ENCODE data around the gene CRK.
"Not testable (repeated sequence)": the region's sequence is repeated elsewhere in the genome, so short reads cannot be mapped to it uniquely, and the experiment has no call there.

Gene CRK

DNA sequence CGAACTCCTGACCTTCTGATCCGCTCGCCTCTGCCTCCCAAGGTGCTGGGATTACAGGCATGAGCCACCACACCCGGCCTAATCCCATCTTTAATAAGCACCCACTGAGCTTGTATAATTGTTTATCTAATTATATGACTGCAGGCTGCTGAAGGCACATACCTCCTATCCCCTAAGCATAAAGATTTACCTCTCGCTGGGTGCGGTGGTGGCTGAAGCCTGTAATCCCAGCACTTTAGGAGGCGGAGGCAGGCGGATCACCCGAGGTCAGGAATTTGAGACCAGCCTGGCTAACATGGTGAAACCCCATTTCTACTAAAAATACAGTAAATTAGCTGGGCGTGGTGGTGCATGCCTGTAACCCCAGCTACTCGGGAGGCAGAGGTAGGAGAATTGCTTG is 35.9 kb downstream of the CRK start:
- DNase-seq, result no peak

DNA sequence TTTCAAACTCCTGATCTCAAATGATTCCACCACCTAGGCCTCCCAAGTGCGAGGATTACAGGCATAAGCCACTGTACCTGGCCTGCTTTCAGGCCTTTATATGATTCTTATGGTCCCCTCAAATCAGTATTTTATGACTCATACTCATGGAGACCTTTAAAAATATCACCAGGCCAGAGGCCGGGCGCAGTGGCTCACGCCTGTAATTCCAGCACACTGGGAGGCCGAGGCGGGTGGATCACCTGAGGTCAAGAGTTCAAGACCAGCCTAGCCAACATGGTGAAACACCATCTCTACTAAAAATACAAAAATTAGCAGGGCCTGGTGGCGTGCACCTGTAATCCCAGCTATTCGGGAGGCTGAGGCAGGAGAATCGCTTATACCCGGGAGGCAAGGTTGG is 37.6 kb downstream of the CRK start:
- DNase-seq, result not testable (repeated sequence)

DNA sequence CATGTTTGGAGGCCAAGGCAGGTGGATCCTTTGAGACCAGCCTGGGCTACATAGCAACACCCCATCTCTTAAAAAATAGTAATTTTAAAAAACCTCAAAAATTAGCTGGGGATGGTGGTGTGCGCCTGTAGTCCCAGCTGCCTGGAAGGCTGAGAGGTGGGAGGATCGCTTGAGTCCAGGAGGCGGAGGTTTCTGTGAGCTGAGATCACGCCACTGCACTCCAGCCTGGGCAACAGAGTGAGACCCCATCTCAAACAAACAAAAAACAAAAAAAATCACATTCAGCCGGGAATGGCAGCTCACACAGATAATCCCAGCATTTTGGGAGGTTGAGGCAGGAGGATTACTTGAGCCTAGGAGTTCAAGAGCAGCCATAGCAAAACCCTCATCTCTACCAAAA is 39.6 kb downstream of the CRK start:
- DNase-seq, result no peak

DNA sequence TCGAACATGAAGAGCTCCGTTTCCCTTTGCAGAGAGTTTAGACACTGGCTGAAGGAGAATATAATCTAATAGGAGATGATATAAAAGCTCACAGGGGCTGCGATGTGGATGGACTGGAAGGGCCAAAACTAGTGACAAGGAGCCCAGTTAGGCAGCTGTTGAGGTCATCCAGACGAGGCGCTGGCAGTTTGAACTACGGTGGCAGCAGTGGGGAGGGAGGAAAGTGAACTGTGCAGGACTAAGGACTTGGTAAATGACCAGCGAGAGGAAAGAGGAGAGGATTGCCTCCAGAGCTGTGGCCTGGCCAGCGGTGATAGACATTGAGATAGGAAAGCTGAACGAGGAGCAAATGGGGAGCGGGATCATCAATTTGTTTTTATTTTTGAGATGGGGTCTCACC is 41.4 kb downstream of the CRK start:
- DNase-seq, result no peak

DNA sequence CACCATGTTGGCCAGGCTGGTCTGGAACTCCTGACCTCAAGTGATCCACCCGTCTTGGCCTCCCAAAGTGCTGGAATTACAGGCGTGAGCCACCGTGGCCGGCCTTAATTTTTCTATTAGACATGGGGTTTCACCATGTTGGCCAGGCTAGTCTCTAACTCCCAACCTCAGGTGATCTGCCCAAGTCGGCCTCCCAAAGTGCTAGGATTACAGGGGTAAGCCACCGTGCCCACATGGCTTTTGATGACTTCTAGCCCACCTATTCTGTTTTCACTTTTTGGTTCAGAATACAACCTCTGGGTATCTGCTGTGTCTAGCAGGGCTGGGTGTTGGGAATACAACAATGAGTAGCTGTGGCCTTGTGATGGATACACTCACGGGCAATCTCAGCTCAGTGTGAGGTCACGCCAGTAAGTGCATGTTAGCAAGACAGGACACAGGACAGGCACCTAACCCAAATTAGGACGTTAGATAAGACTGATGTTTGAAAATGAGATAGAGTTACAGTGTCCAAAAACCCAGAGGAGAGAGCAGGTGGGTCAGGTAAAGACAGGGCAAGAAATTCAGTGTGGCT is 41.9 kb downstream of the CRK start:
- DNase-seq, result no peak

DNA sequence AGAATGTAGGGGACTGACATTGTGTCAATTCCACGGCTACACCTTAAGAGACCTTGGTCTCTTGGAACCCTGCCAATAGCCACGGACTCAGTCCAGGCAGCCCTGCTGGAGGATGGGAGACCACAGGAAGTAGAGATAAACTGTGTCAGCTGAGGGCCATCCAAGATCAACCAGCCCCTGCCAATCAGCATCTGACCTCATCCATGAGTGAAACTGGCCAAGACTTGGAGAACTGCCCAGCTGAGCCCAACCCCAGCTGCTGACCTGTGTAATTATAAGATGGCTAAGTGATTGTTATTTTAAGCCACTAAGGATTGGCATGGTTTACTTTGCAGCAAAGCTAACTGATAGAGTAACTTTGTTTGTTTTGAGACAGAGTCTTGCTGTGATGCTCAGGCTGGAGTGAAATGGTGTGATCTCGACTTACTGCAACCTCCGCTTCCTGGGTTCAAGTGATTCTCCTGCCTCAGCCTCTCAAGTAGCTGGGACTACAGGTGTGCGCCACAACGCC is 42.7 kb downstream of the CRK start:
- no peak for DNase-seq

DNA sequence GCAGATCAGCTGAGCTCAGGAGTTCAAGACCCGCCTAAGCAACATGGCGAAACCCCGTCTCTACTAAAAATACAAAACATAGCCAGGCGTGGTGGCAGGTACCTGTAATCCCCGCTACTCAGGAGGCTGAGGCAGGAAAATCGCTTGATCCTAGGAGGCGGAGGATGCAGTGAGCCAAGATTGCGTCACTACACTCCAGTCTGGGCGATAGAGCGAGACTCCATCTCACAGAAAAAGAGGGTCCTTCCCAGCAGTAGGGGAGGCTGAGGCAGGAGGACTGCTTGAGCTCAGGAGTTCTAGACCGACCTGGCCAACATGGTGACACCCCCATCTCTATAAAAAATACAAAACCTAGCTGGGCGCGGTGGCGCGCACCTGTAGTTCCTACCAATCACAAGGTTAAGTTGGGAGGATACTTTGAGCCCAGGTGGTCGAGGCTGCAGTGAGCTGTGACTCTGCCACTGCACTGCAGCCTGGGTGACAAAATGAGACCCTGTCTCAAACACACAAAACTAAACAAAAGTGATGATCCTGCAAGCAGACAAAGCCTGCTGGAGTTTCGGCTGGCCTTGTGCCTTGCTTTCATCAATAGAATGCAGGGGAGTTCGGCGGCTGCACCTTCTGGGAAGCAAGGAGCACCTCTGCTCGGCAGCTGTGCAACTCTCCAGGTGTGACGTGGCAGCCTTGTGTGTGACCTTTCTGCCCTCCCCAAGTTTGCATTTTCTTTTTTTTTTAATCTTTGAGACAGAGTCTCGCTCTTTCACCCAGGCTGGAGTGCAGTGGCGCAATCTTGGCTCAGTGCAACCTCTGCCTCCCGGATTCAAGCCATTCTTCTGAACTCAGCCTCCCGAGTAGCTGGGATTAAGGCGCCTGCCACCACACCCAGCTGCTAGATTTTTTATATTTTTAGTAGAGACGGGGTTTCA is 43.6 kb downstream of the CRK start:
- DNase-seq, result no peak

DNA sequence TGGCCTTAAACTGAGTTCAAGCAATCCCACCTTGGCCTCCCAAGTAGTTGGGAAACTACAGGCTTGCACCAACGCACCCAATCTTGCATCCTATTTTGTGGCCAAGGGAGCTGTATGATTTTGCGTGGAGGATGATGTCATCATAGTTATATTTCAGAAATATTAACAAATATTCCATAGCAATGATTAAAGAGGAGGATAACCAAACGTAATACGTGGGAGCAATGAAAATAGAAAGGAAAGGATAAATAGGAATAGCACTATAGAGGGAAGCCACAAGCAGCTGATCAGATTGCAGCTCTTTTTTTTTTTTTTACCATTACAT is 53.8 kb downstream of the CRK start:
- no peak for DNase-seq

DNA sequence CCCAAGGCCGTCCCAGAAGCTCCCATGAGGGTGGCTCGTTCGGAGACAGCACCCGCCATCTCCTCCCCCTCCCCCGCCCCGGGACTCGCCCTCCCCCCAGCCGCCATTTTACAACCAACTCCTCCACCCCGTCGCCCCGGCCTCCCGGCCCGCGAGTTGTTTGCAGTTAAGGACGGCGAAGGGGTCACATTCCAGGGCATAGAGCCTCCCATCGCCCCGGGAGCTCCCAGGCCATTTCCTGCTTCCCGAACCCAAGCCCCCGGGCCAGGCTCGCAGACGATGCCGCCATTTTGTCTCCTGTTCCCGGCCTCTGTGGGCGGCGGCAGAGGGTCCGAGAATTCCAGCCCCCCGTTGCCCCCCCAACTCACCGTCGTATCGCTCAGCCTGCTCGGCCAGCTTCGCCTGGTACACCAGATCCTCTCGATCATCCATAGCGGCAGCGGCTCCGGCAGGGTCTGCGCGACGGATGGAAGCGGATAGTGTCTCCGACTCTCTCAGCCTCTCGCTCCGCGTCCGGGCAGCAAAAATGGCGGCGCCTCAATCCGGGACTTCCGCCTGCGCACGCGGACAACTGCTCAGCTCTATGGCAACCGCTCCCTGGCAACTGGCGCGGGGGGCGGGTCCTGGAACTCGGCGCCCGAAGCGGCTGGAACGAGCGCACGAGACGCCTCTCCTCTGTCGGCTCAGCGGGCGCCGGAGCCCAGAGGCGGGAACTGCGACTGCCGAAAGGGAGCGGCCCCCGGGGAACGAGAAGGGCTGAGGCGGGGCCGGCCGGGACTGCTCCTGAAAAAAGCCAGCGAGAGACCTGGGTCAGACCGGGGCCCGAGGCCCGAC is 56.1 kb downstream of the CRK start, which contains the start of gene YWHAE:
TSS of gene YWHAE (minus strand) at position 544 of the 834 bp plus-strand sequence. CDS start at position 432, 112 bp downstream.
- peak; percentile 97 for DNase-seq

DNA sequence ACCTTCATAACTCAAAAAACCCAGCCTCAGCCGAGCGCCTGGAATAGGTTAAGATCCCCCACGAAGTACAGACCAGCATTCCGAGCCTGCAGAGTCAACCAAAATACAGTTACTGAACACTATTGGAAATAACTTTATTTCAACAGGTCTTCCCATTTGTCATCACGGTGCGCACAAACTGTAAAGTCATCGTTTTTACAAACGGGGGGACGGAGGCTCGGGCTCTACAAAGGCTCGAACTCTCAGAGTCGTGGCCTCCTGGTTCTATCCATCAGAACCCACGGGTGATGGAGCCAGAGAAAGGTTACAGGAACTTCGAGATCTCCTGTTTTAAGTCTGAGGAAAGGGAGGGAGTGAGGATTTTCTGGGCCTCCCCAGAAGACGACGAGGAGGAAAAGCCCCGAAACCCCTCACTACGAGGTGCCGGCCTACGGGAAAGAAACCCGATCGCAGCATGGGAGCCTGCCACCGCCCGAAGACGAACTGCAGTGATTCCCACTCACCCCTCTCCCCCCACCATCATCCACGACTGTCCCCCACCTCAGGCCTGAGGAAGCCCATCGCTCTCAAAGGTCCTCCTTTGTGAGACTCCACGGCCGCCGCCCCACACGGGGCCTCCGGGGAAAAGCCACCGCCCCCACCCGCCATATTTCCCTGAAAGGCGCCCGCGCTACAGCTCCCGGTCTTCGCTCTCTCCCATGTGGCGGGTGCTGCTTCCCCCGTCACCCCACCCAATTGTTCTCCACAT is 56.9 kb downstream of the CRK start:
- peak in 1 of 2 donors; percentile 18 for DNase-seq

DNA sequence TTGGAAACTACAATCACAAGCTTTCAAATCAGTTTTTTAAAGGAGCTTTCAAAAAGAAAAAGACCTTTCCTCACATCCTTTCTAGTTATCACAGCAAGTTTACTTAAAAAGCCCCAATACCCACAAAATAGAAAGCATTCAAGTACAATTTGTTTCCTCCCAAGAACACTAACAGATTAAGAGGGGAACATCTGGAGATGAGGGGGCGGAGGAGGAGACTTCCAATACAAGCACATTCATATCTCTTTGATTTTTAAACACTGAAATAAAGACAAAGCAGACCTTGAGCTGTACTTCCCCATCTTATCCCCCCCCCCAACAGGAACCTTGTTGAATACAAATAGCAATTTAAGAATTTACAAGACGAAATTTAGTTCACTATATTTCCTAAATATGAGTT is 58.0 kb downstream of the CRK start:
- DNase-seq, result no peak

DNA sequence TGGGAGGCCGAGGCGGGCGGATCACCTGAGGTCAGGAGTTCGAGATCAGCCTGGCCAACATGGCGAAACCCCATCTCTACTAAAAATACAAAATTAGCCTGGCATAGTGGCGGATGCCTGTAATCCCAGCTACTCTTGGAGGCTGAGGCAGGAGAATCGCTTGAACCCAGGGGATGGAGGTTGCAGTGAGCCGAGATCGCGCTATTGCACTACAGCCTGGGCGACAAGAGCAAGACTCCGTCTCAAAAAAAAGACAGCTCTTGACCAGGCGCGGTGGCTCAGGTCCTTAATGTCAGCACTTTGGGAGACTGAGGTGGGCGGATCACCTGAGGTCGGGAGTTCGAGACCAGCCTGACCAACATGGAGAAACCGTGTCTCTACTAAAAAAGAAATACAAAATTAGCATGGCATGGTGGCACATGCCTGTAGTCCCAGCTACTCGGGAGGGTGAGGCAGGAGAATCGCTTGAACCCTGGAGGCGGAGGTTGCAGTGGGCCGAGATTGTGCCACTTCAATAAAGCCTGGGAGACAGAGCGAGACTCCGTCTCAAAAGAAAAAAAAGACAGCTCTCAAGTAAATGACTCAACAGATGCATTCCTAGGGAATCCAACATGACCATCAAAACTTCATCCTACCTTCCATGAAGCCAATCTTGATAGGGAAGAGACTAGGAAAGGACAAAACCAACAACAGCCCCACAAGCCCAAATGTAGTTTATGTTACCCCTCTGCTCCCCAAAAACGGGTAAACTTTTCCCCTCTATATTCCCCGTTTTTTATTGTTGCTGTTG is 60.0 kb downstream of the CRK start:
- not testable (repeated sequence) for DNase-seq

DNA sequence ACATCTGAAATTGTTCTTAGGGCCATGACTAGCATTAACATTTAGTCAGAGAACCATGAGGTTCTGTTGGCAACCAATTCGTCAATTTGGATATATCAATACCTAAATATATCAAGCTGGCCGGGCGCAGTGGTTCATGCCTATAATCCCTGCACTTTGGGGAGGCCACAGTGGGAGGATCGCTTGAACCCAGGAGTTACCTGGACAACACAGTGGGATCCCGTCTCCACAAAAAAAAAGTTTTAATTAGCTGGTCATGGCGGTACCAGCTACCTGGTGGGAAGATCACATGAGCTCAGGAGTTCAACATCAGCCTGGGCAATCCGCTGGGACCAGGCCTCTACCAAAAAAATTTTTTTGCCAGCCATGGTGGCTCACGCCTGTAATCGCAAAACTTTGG is 64.5 kb downstream of the CRK start:
- no peak for DNase-seq

DNA sequence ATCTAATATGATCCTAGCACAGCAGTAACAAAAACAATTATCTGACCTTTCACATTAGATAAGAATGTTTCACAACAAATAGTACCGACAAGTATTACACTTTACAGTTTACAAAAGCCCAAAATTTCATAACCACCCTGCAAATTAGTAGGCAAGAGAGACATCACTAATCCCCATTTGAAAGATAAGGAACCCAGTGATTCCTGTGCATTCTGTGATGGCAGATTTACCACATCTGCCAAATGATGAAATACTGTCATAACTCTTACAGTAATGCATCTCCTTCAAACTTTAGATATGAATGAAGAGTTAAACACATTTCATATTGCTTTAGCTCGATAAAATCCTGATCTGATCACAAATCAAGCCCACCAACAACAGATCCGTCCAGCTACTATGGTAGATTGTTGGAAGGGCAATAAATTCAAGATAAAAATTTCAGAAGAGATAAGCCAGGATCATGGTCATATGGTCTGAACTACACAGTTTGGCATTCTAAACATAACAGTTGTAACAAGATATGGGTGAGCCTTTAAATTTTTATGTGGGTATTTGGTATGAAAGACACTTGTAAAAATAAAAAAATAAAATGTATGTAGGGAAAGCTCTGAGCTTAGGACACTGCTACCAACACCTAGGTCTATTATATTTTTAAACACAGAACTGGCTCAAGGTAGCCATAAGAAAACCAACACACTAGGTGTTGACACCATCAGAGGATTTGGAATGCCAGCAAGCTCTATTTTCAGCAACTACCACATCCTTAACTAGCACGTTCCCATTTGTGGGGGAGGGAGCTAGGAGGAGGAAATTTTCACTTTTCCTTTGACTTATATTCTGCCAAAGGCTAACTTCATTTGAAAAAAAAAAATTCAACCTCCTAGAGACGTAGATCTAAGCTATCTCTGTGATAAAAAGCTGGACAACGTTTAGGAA is 65.3 kb downstream of the CRK start:
- no peak for DNase-seq

DNA sequence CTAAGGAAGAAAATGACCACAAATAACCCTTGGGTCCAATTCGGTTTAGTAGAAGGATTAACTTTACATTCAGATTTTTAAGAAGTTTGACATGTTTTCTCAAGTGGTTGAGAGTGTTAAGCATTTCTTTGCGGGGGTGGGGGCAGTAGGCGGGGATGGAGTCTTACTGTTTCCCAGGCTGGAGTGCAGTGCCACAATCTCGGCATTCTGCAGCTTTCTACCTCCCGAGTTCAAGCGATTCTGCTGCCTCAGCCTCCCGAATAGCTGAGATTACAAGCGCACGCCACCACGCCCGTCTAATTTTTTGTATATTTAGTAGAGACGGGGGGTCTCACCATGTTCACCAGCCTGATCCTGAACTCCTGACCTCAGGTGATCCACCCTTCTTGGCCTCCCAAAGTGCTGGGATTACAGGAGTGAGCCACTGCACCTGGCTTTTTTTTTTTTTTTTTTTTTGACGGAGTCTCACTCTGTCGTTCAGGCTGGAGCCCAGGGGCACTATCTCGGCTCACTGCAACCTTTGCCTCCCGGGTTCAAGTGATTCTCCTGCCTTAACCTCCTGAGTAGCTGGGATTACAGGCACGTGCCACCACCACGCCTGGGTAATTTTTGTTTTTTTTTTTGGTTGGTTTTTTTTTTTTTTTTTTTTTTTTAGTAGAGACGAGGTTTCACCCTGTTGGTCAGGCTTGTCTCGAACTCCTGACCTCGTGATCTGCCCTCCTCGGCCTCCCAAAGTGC is 68.4 kb downstream of the CRK start:
- DNase-seq, result not testable (repeated sequence)

DNA sequence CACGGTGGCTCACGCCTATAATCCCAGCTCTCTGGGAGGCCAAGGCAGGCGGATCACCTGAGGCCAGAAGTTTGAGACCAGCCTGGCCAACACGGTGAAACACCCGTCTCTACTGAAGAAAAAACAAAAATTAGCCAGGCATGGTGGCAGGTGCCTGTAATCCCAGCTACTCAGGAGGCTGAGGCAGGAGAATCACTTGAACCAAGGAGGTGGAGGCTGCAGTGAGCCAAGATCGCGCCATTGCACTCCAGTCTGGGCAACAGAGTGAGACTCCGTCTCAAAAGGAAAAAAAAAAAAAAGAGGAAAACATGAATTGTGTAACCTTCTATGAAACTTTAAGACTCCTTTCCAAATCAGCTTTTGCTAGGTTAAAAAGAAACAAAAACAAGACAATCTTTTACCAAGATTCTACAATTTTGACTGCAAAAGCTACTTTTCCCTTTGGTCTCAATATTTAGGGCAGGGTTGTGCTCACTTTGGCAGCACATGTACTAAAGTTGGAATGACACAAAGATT is 69.3 kb downstream of the CRK start:
- DNase-seq, result not testable (repeated sequence)

DNA sequence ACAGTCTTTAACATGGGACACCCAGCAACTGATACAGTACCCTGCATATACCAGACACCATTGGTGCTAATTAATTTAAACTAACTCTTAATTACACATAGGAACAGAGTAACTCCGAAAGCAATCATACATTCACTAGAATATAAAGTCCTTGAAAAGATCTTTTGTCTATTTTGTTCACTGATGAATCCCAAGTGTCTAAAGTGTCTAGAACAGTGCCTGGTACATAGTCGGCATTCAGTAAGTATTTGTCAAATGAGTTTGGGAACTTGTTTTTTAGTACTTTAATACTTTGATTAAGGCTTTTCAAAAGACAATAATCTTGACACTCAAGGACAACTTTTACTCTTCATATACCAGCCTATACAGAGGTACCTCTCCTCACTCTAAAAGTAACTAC is 69.8 kb downstream of the CRK start:
- no peak for DNase-seq

DNA sequence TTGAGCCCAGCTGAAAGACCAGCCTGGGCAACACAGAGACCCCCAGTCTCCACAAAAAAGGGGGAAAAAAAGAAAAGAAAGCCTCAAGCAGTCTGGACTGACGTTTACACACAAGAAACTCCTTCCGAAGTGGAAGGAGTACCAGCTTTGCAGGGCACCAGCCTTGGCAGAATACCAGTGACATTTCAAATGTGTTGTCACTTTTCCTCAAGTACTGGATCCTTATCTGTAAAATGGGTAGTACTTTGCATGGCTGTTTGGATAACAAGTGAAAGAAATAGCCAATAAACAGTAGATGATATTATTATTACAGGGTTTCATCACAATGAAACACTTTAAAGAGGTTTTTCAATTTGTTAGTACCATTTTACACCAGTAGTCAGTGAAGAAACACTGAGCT is 70.2 kb downstream of the CRK start:
- no peak for DNase-seq

DNA sequence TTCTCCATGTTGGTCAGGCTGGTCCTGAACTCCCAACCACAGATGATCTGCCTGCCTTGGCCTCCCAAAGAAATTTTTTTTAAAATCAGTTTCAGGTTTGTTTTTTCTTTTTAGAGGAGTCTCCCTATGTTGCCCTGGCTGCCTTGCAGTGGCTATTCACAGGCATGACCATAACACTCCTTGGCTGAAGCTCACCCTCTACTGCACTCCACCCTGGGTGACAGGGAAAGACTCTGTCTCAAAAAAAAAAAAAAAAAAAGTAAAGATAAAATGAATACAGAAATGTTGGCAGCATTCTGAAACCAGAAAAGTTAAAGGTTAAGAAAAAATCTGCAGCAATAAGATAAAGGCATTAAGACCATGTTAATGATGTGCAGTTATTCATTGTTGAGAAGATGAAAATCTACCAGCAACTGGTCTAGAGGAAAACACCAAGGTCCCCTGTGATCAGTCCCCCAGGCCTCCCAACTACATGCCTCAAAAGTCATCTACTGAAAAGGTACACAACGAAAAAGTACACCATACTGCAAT is 71.1 kb downstream of the CRK start:
- no peak for DNase-seq

Data from stimulated activated CD4-positive, alpha-beta T cell treated with anti-CD3 and anti-CD28 coated beads, Interleukin-2, amount 100 ng/mL, for 48 hours (primary cell).